Body of pancreas (tissue), 4 donors: ENCODE measurements around the gene CDC20B.
"Not testable (repeated sequence)": the region's sequence is repeated elsewhere in the genome, so short reads cannot be mapped to it uniquely, and the experiment has no call there.

Source experiments
- POLR2A ChIP-seq, 3 donors: fragments of 450-650 bp; IDR thresholded peaks; one replicate each; pipeline ENCODE4 v1.6.1; 2016; ENCODE audit warnings: antibody characterized with exemption in 3 of 3, mild to moderate bottlenecking in 2 of 3
- TF ChIP-seq, protein P1 (sequence below), 7 experiments: fragments of 450-650 bp in 4 of 7; fragments of 200-600 bp in 3 of 7; sonication (generic) in 3 of 7; IDR thresholded peaks; one replicate each; pipeline ENCODE4 v1.5.1; 2016 to 2019; ENCODE audit warnings: antibody characterized with exemption in 7 of 7

DNA sequence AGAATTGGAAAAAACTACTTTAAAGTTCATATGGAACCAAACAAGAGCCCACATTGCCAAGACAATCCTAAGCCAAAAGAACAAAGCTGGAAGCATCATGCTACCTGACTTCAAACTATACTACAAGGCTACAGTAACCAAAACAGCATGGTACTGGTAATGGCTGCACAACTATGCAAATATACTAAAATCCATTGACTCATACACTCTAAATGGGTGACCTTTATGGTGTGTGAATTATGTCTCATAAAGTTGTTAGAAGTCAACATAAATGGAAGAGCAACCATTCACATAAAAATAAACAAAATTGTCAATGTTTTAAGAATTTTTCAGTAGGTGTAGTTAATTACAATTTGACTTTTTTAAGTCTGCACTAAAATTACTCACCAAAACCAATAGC, 71.8 kb downstream of the CDC20B start:
- TF ChIP-seq, protein P1, sequence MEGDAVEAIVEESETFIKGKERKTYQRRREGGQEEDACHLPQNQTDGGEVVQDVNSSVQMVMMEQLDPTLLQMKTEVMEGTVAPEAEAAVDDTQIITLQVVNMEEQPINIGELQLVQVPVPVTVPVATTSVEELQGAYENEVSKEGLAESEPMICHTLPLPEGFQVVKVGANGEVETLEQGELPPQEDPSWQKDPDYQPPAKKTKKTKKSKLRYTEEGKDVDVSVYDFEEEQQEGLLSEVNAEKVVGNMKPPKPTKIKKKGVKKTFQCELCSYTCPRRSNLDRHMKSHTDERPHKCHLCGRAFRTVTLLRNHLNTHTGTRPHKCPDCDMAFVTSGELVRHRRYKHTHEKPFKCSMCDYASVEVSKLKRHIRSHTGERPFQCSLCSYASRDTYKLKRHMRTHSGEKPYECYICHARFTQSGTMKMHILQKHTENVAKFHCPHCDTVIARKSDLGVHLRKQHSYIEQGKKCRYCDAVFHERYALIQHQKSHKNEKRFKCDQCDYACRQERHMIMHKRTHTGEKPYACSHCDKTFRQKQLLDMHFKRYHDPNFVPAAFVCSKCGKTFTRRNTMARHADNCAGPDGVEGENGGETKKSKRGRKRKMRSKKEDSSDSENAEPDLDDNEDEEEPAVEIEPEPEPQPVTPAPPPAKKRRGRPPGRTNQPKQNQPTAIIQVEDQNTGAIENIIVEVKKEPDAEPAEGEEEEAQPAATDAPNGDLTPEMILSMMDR (IDR thresholded peaks at IDR 0.05) = not testable (repeated sequence)
- TF ChIP-seq POLR2A (IDR thresholded peaks at IDR 0.05) = not testable (repeated sequence)
